ENCODE results near the gene SNED1.

Gene SNED1

GRCh38 chr2:240963065-240963867 is 35.2 kb upstream of the SNED1 start:
- Histone ChIP-seq H3K27me3 (ENCODE audit: control insufficient read depth, insufficient read depth, low read length) (no peaks in the 10 kb centered on the region), H3K4me1 (ENCODE audit: control insufficient read depth, insufficient read depth, low read length) (peaks cover 5% of the 10 kb centered on the region), H3K4me3 (ENCODE audit: low read length) (no peak overlapping the region), H3K9me3 (ENCODE audit: control insufficient read depth, low read length) (no peaks in the 10 kb centered on the region), H3K36me3 (ENCODE audit: control insufficient read depth, insufficient read depth, low read length) (no peaks in the 10 kb centered on the region), H3K9ac (ENCODE audit: low read length) (no peak overlapping the region)

- Histone ChIP-seq H3K36me3 (ENCODE audit: control insufficient read depth, insufficient read depth, low read length) (no peaks in the 10 kb centered on the region), H3K9me3 (ENCODE audit: control insufficient read depth, low read length) (no peaks in the 10 kb centered on the region), H3K4me1 (ENCODE audit: control insufficient read depth, insufficient read depth, low read length) (peaks cover 5% of the 10 kb centered on the region), H3K4me3 (ENCODE audit: low read length) (no peak overlapping the region), H3K9ac (ENCODE audit: low read length) (no peak overlapping the region), H3K27me3 (ENCODE audit: control insufficient read depth, insufficient read depth, low read length) (no peaks in the 10 kb centered on the region)
These were observed 34.3 kb upstream of the SNED1 start for GRCh38 chr2:240963868-240964703.

- Histone ChIP-seq H3K9me3 (ENCODE audit: control insufficient read depth, low read length) (no peaks in the 10 kb centered on the region), H3K4me3 (ENCODE audit: low read length) (no peak overlapping the region), H3K36me3 (ENCODE audit: control insufficient read depth, insufficient read depth, low read length) (no peaks in the 10 kb centered on the region), H3K4me1 (ENCODE audit: control insufficient read depth, insufficient read depth, low read length) (peaks cover 5% of the 10 kb centered on the region), H3K9ac (ENCODE audit: low read length) (no peak overlapping the region), H3K27me3 (ENCODE audit: control insufficient read depth, insufficient read depth, low read length) (no peaks in the 10 kb centered on the region)
These were observed 33.6 kb upstream of the SNED1 start for GRCh38 chr2:240964704-240965295.

GRCh38 chr2:240965296-240965904 is 33.0 kb upstream of the SNED1 start:
- Histone ChIP-seq H3K27me3 (ENCODE audit: control insufficient read depth, insufficient read depth, low read length) (no peaks in the 10 kb centered on the region), H3K4me3 (ENCODE audit: low read length) (no peak overlapping the region), H3K9me3 (ENCODE audit: control insufficient read depth, low read length) (no peaks in the 10 kb centered on the region), H3K36me3 (ENCODE audit: control insufficient read depth, insufficient read depth, low read length) (no peaks in the 10 kb centered on the region), H3K9ac (ENCODE audit: low read length) (no peak overlapping the region), H3K4me1 (ENCODE audit: control insufficient read depth, insufficient read depth, low read length) (peaks cover under 1% of the 10 kb centered on the region)

GRCh38 chr2:240965905-240966456 is 32.4 kb upstream of the SNED1 start:
- no peaks in the 10 kb centered on the region for H3K4me1 ChIP-seq (ENCODE audit: control insufficient read depth, insufficient read depth, low read length)
- H3K4me3 ChIP-seq (ENCODE audit: low read length), result no peak overlapping the region
- H3K9me3 ChIP-seq (ENCODE audit: control insufficient read depth, low read length), result no peaks in the 10 kb centered on the region

GRCh38 chr2:240966457-240966905 is 31.9 kb upstream of the SNED1 start:
- Histone ChIP-seq H3K4me1 (ENCODE audit: control insufficient read depth, insufficient read depth, low read length) (no peaks in the 10 kb centered on the region), H3K9ac (ENCODE audit: low read length) (no peak overlapping the region), H3K9me3 (ENCODE audit: control insufficient read depth, low read length) (no peaks in the 10 kb centered on the region)

More at GRCh38 chr2:240965905-240966456, 32.4 kb upstream of the SNED1 start:
- Histone ChIP-seq H3K9ac (ENCODE audit: low read length) (no peak overlapping the region), H3K36me3 (ENCODE audit: control insufficient read depth, insufficient read depth, low read length) (no peaks in the 10 kb centered on the region), H3K27me3 (ENCODE audit: control insufficient read depth, insufficient read depth, low read length) (no peaks in the 10 kb centered on the region)

GRCh38 chr2:240966906-240967680 is 31.3 kb upstream of the SNED1 start:
- Histone ChIP-seq H3K4me1 (ENCODE audit: control insufficient read depth, insufficient read depth, low read length) (no peaks in the 10 kb centered on the region), H3K4me3 (ENCODE audit: low read length) (no peak overlapping the region), H3K36me3 (ENCODE audit: control insufficient read depth, insufficient read depth, low read length) (no peaks in the 10 kb centered on the region), H3K9ac (ENCODE audit: low read length) (no peak overlapping the region), H3K9me3 (ENCODE audit: control insufficient read depth, low read length) (no peaks in the 10 kb centered on the region), H3K27me3 (ENCODE audit: control insufficient read depth, insufficient read depth, low read length) (no peaks in the 10 kb centered on the region)

More at GRCh38 chr2:240966457-240966905, 31.9 kb upstream of the SNED1 start:
- no peaks in the 10 kb centered on the region for H3K36me3 ChIP-seq (ENCODE audit: control insufficient read depth, insufficient read depth, low read length)
- no peak overlapping the region for H3K4me3 ChIP-seq (ENCODE audit: low read length)
- no peaks in the 10 kb centered on the region for H3K27me3 ChIP-seq (ENCODE audit: control insufficient read depth, insufficient read depth, low read length)

GRCh38 chr2:240967681-240968621 is 30.5 kb upstream of the SNED1 start:
- Histone ChIP-seq H3K27me3 (ENCODE audit: control insufficient read depth, insufficient read depth, low read length) (peaks cover 2% of the 10 kb centered on the region), H3K9ac (ENCODE audit: low read length) (no peak overlapping the region), H3K9me3 (ENCODE audit: control insufficient read depth, low read length) (no peaks in the 10 kb centered on the region), H3K36me3 (ENCODE audit: control insufficient read depth, insufficient read depth, low read length) (no peaks in the 10 kb centered on the region), H3K4me3 (ENCODE audit: low read length) (no peak overlapping the region), H3K4me1 (ENCODE audit: control insufficient read depth, insufficient read depth, low read length) (peaks cover 7% of the 10 kb centered on the region)

- no peak overlapping the region for H3K9ac ChIP-seq (ENCODE audit: low read length)
- H3K4me1 ChIP-seq (ENCODE audit: control insufficient read depth, insufficient read depth, low read length), result peaks cover 13% of the 10 kb centered on the region
- no peaks in the 10 kb centered on the region for H3K9me3 ChIP-seq (ENCODE audit: control insufficient read depth, low read length)
- H3K27me3 ChIP-seq (ENCODE audit: control insufficient read depth, insufficient read depth, low read length), result peaks cover 4% of the 10 kb centered on the region
- H3K4me3 ChIP-seq (ENCODE audit: low read length), result no peak overlapping the region
- H3K36me3 ChIP-seq (ENCODE audit: control insufficient read depth, insufficient read depth, low read length), result no peaks in the 10 kb centered on the region
These were observed 29.4 kb upstream of the SNED1 start for GRCh38 chr2:240968731-240969624.

GRCh38 chr2:240970104-240970503 is 28.3 kb upstream of the SNED1 start:
- Histone ChIP-seq H3K4me3 (ENCODE audit: low read length) (no peak overlapping the region), H3K36me3 (ENCODE audit: control insufficient read depth, insufficient read depth, low read length) (no peaks in the 10 kb centered on the region), H3K4me1 (ENCODE audit: control insufficient read depth, insufficient read depth, low read length) (peaks cover 13% of the 10 kb centered on the region), H3K9me3 (ENCODE audit: control insufficient read depth, low read length) (no peaks in the 10 kb centered on the region), H3K9ac (ENCODE audit: low read length) (no peak overlapping the region), H3K27me3 (ENCODE audit: control insufficient read depth, insufficient read depth, low read length) (peaks cover 9% of the 10 kb centered on the region)
